BE2C (cell line): Measurements from ENCODE around the gene PARD3.

Experiments used
- DNase-seq: peaks from one replicate; pipeline ENCODE4 v3.0.0-alpha.2; 2020
- H3K27me3 ChIP-seq: fragments of 250-450 bp; sonication (Bioruptor Pico); 2 replicates; pipeline ENCODE4 v1.5.1; 2020; ENCODE audit warnings: mild to moderate bottlenecking
- H3K36me3 ChIP-seq: fragments of 250-450 bp; sonication (Bioruptor Pico); 2 replicates; pipeline ENCODE4 v1.5.1; 2020; ENCODE audit warnings: mild to moderate bottlenecking
- H3K4me1 ChIP-seq: fragments of 250-450 bp; sonication (Bioruptor Pico); 2 replicates; pipeline ENCODE4 v1.5.1; 2020
- H3K4me3 ChIP-seq: 2 replicates; pipeline ENCODE4 v1.5.1; 2011; ENCODE audit warnings: low read depth, low read length
- H3K9me3 ChIP-seq: fragments of 250-450 bp; sonication (Bioruptor Pico); 2 replicates; pipeline ENCODE4 v1.5.1; 2020
- CTCF ChIP-seq: IDR thresholded peaks from 2 replicates; pipeline ENCODE4 v1.5.1; 2012; ENCODE audit warnings: mild to moderate bottlenecking, low read depth, low read length

Gene PARD3

GRCh38 chr10:34808801-34809745 lies 6.0 kb downstream of the PARD3 start:
- no peaks in the 10 kb centered on the region for H3K9me3 ChIP-seq
- no peaks in the 10 kb centered on the region for H3K36me3 ChIP-seq
- H3K27me3 ChIP-seq: no peaks in the 10 kb centered on the region
- no peak for TF ChIP-seq CTCF
- peaks cover 9% of the 10 kb centered on the region for H3K4me1 ChIP-seq
- no peak overlapping the region for H3K4me3 ChIP-seq
- peak; percentile 33 for DNase-seq

- Histone ChIP-seq H3K27me3 (no peaks in the 10 kb centered on the region), H3K36me3 (no peaks in the 10 kb centered on the region), H3K4me1 (peaks cover 9% of the 10 kb centered on the region), H3K9me3 (no peaks in the 10 kb centered on the region), H3K4me3 (no peak overlapping the region)
- no peak for TF ChIP-seq CTCF
- no peak for DNase-seq
These were observed 6.8 kb downstream of the PARD3 start for GRCh38 chr10:34808336-34808735.

- no peaks in the 10 kb centered on the region for H3K27me3 ChIP-seq
- peaks cover 7% of the 10 kb centered on the region for H3K4me1 ChIP-seq
- H3K4me3 ChIP-seq: no peak overlapping the region
- DNase-seq: no peak
- no peaks in the 10 kb centered on the region for H3K9me3 ChIP-seq
- no peak for TF ChIP-seq CTCF
- no peaks in the 10 kb centered on the region for H3K36me3 ChIP-seq
These were observed 10.8 kb downstream of the PARD3 start for GRCh38 chr10:34804306-34804705.

GRCh38 chr10:34802692-34803091 lies 12.4 kb downstream of the PARD3 start:
- no peak for TF ChIP-seq CTCF
- no peak overlapping the region for H3K4me3 ChIP-seq
- H3K36me3 ChIP-seq: no peaks in the 10 kb centered on the region
- H3K4me1 ChIP-seq: no peaks in the 10 kb centered on the region
- DNase-seq: no peak
- H3K27me3 ChIP-seq: no peaks in the 10 kb centered on the region
- no peaks in the 10 kb centered on the region for H3K9me3 ChIP-seq

- TF ChIP-seq CTCF: no peak
- Histone ChIP-seq H3K9me3 (no peaks in the 10 kb centered on the region), H3K36me3 (no peaks in the 10 kb centered on the region), H3K27me3 (no peaks in the 10 kb centered on the region), H3K4me3 (no peak overlapping the region), H3K4me1 (no peaks in the 10 kb centered on the region)
- DNase-seq: no peak
These were observed 13.9 kb downstream of the PARD3 start for GRCh38 chr10:34801097-34801733.

GRCh38 chr10:34800624-34801023 lies 14.5 kb downstream of the PARD3 start:
- DNase-seq: no peak
- no peaks in the 10 kb centered on the region for H3K9me3 ChIP-seq
- no peaks in the 10 kb centered on the region for H3K4me1 ChIP-seq
- no peaks in the 10 kb centered on the region for H3K36me3 ChIP-seq
- no peaks in the 10 kb centered on the region for H3K27me3 ChIP-seq
- no peak overlapping the region for H3K4me3 ChIP-seq
- no peak for TF ChIP-seq CTCF
